IMR-90 (cell line): ENCODE measurements around the gene DGKD. TPM values are rescaled to one million over a fixed set of nuclear protein-coding genes. Genes with fewer than 3 reads are reported as not detected.
A peak's percentile ranks its signal among the peaks of the same experiment; 100 is the strongest.

Experiments used
- ATAC-seq: fragments of 200-7000 bp; cut with Tn5 transposase; 2 replicates; pipeline ENCODE4 v1.9.1; 2020; ENCODE audit warnings: low read depth, mild to moderate bottlenecking, moderate library complexity
- BruUV-seq: library from RNA; stranded (reverse); fragments of 400-500 nt; replicated peaks from 2 replicates; lab custom pipeline; 2021; lab: Mats Ljungman, UMichigan
- CTCF ChIA-PET: fragments of 300-600 bp; formaldehyde crosslinking; extraction: SDS; loops from one replicate; lab custom pipeline; 2021; ENCODE audit warnings: antibody characterized with exemption; lab: Yijun Ruan, JAX
- POLR2A ChIA-PET: fragments of 300-600 bp; sonication (Branson Sonifier 250); formaldehyde crosslinking; loops from one replicate; lab custom pipeline; 2022; ENCODE audit warnings: antibody characterized with exemption; ENCODE audit not compliant: unreplicated experiment; lab: Charles Lee
- DNase-seq: peaks from one replicate; pipeline ENCODE4 v3.0.0; 2013
- H2AFZ ChIP-seq: replicated peaks from 2 replicates; pipeline ENCODE3; 2013; ENCODE audit warnings: low read length, mild to moderate bottlenecking; ENCODE audit not compliant: poor library complexity
- H2AK5ac ChIP-seq: 2 replicates; pipeline ENCODE4 v1.6.1; 2013; ENCODE audit warnings: low read depth, low read length, inconsistent platforms
- H2AK9ac ChIP-seq: replicated peaks from 2 replicates; pipeline ENCODE3; 2013; ENCODE audit warnings: mild to moderate bottlenecking, low read depth, low read length, moderate library complexity; ENCODE audit not compliant: poor library complexity
- H2BK120ac ChIP-seq: 2 replicates; pipeline ENCODE4 v1.6.1; 2013; ENCODE audit warnings: low read depth, low read length, inconsistent platforms
- H2BK15ac ChIP-seq: 3 replicates; pipeline ENCODE4 v1.6.1; 2013; ENCODE audit warnings: low read depth, low read length, inconsistent platforms
- H2BK20ac ChIP-seq: 2 replicates; pipeline ENCODE4 v1.6.1; 2013; ENCODE audit warnings: low read depth, mild to moderate bottlenecking, inconsistent platforms, low read length, moderate library complexity
- H2BK5ac ChIP-seq: 2 replicates; pipeline ENCODE4 v1.6.1; 2013; ENCODE audit warnings: mild to moderate bottlenecking, low read depth, low read length, inconsistent platforms; ENCODE audit not compliant: poor library complexity, severe bottlenecking
- H3K14ac ChIP-seq: replicated peaks from 2 replicates; pipeline ENCODE4 v1.6.1; 2013; ENCODE audit warnings: low read depth, low read length, inconsistent platforms
- H3K18ac ChIP-seq: 2 replicates; pipeline ENCODE4 v1.6.1; 2013; ENCODE audit warnings: low read depth, low read length, control low read depth
- H3K23ac ChIP-seq: 2 replicates; pipeline ENCODE4 v1.6.1; 2013; ENCODE audit warnings: low read depth, low read length, inconsistent platforms
- H3K27ac ChIP-seq: 2 replicates; pipeline ENCODE4 v1.5.1; 2013; ENCODE audit warnings: mild to moderate bottlenecking, control low read depth, low read length; ENCODE audit not compliant: insufficient read depth
- H3K27me3 ChIP-seq: 2 replicates; pipeline ENCODE4 v1.6.1; 2013; ENCODE audit warnings: low read length; ENCODE audit not compliant: control insufficient read depth, insufficient read depth
- H3K36me3 ChIP-seq: 2 replicates; pipeline ENCODE4 v1.6.1; 2013; ENCODE audit warnings: low read length, mixed read lengths; ENCODE audit not compliant: control insufficient read depth, insufficient read depth
- H3K4ac ChIP-seq: 2 replicates; pipeline ENCODE4 v1.6.1; 2013; ENCODE audit warnings: low read depth, low read length, inconsistent platforms
- H3K4me1 ChIP-seq: 2 replicates; pipeline ENCODE4 v1.6.1; 2013; ENCODE audit warnings: low read length, mixed read lengths; ENCODE audit not compliant: control insufficient read depth, insufficient read depth
- H3K4me2 ChIP-seq: 2 replicates; pipeline ENCODE4 v1.6.1; 2013; ENCODE audit warnings: low read depth, mild to moderate bottlenecking, control low read depth, low read length, moderate library complexity
- H3K4me3 ChIP-seq: 2 replicates; pipeline ENCODE4 v1.5.1; 2013; ENCODE audit warnings: low read depth, mild to moderate bottlenecking, control low read depth, low read length, moderate library complexity; ENCODE audit not compliant: insufficient read depth
- H3K56ac ChIP-seq: 2 replicates; pipeline ENCODE4 v1.6.1; 2013; ENCODE audit warnings: low read length, inconsistent platforms; ENCODE audit not compliant: insufficient read depth; ENCODE audit errors: extremely low read depth
- H3K79me1 ChIP-seq, 2 experiments: 2 replicates each; pipeline ENCODE4 v1.6.1; 2013; ENCODE audit warnings: low read length in 2 of 2, inconsistent platforms in 1 of 2, low read depth in 1 of 2
- H3K9ac ChIP-seq: 2 replicates; pipeline ENCODE4 v1.6.1; 2013; ENCODE audit warnings: low read depth, low read length, control low read depth
- H3K9me1 ChIP-seq: 2 replicates; pipeline ENCODE4 v1.6.1; 2013; ENCODE audit warnings: low read length, inconsistent platforms; ENCODE audit not compliant: insufficient read depth
- H3K9me3 ChIP-seq: 2 replicates; pipeline ENCODE4 v1.6.1; 2013; ENCODE audit warnings: low read length; ENCODE audit not compliant: control insufficient read depth, insufficient read depth
- H4K20me1 ChIP-seq: 2 replicates; pipeline ENCODE4 v1.6.1; 2013; ENCODE audit warnings: low read length, inconsistent platforms; ENCODE audit not compliant: insufficient read depth
- H4K5ac ChIP-seq: 2 replicates; pipeline ENCODE4 v1.6.1; 2013; ENCODE audit warnings: mild to moderate bottlenecking, low read depth, low read length, control low read depth
- H4K8ac ChIP-seq, 2 experiments: 2 replicates each; pipeline ENCODE4 v1.6.1; 2013; ENCODE audit warnings: low read depth in 2 of 2, low read length in 2 of 2, control low read depth in 1 of 2, inconsistent platforms in 1 of 2
- H4K91ac ChIP-seq: 2 replicates; pipeline ENCODE4 v1.6.1; 2013; ENCODE audit warnings: low read depth, low read length, inconsistent platforms; ENCODE audit not compliant: insufficient read depth
- BHLHE40 ChIP-seq: fragments of 150-350 bp; IDR thresholded peaks from 2 replicates; pipeline ENCODE4 v1.6.1; 2016; ENCODE audit warnings: mild to moderate bottlenecking, low read depth, low read length
- CEBPB ChIP-seq: IDR thresholded peaks from 2 replicates; pipeline ENCODE4 v1.6.1; 2012; ENCODE audit warnings: low read depth, low read length, improper control_type of control experiment
- CHD1 ChIP-seq: IDR thresholded peaks from 2 replicates; pipeline ENCODE4 v1.6.1; 2012; ENCODE audit warnings: low read depth, low read length, improper control_type of control experiment
- CTCF ChIP-seq: conservative IDR thresholded peaks from 2 replicates; pipeline ENCODE4 v1.5.1; 2012; ENCODE audit warnings: mild to moderate bottlenecking, low read depth, low read length, improper control_type of control experiment
- ELK1 ChIP-seq: fragments of 150-350 bp; IDR thresholded peaks from 2 replicates; pipeline ENCODE4 v1.6.1; 2016; ENCODE audit warnings: low read depth, mild to moderate bottlenecking, low read length, moderate library complexity, borderline replicate concordance
- FOS ChIP-seq: fragments of 150-350 bp; IDR thresholded peaks from 2 replicates; pipeline ENCODE4 v1.6.1; 2016; ENCODE audit warnings: low read depth, low read length
- MAZ ChIP-seq: IDR thresholded peaks from 2 replicates; pipeline ENCODE4 v1.6.1; 2012; ENCODE audit warnings: low read depth, mild to moderate bottlenecking, low read length, improper control_type of control experiment, moderate library complexity, borderline replicate concordance
- NFE2L2 ChIP-seq: fragments of 150-350 bp; IDR thresholded peaks from 2 replicates; pipeline ENCODE4 v1.6.1; 2016; ENCODE audit warnings: low read depth, mild to moderate bottlenecking, low read length
- POLR2A ChIP-seq: IDR thresholded peaks from 2 replicates; pipeline ENCODE4 v1.6.1; 2012; ENCODE audit warnings: mild to moderate bottlenecking, low read depth, low read length
- SMC3 ChIP-seq: fragments of 150-350 bp; IDR thresholded peaks from 2 replicates; pipeline ENCODE4 v1.6.1; 2016; ENCODE audit warnings: low read depth, mild to moderate bottlenecking, antibody characterized with exemption, low read length, moderate library complexity
- USF2 ChIP-seq: fragments of 150-350 bp; IDR thresholded peaks from 2 replicates; pipeline ENCODE4 v1.6.1; 2017; ENCODE audit warnings: mild to moderate bottlenecking, antibody characterized with exemption, low read length, low read depth
- WGBS, 2 experiments: methylation state at CpG; one replicate each; pipeline versions ENCODE4 v1.1.5 to v1.1.7; 2013; ENCODE audit warnings: missing lambda C conversion rate in 2 of 2; ENCODE audit not compliant: insufficient read length in 1 of 2; ENCODE audit errors: extremely low coverage in 2 of 2; 5-methylcytosine and 5-hydroxymethylcytosine counted together
- dilution Hi-C: fragments of 300-500 bp; cut with HindIII; formaldehyde crosslinking; loops from one replicate; pipeline ENCODE4 v1.14.3; 2018; ENCODE audit warnings: low sequenced_read_pairs; ENCODE audit not compliant: unreplicated experiment
- in situ Hi-C: fragments of 300-500 bp; cut with MboI; formaldehyde crosslinking; loops from 3 replicates; pipeline ENCODE4 v1.14.3; 2019; ENCODE audit warnings: low sequenced_read_pairs, inconsistent platforms, mixed read lengths
- intact Hi-C: fragments of 100-400 bp; cut with micrococcal nuclease; formaldehyde crosslinking; loops from 2 replicates; pipeline ENCODE4 v1.10.0; 2022
- polyA plus RNA-seq, 3 experiments: library from polyadenylated mRNA; depleted of rRNA; stranded (reverse); fragments of >200 nt; gene quantifications; 2 replicates each; pipeline ENCODE4 v1.2.3, GENCODE V29; 2012; ENCODE audit warnings: low replicate concordance in 1 of 3
- total RNA-seq: library from RNA; depleted of rRNA; stranded (reverse); fragments of >200 nt; gene quantifications from 2 replicates; pipeline ENCODE4 v1.2.3, GENCODE V29; 2012

Gene DGKD
- total and polyA plus RNA-seq, 2 of the 4 experiments (the other 2 are of a cell fraction): 6.5 to 10.1 TPM

- Histone ChIP-seq H2AK9ac (peak overlapping the region; percentile 73), H4K5ac (peak overlapping the region; percentile 28; the same call in 1 of the 2 replicates), H2BK120ac (peak overlapping the region; percentile 93), H3K36me3 (peaks cover 20% of the 10 kb centered on the region), H3K4me3 (no peak overlapping the region), H2BK5ac (peak overlapping the region; percentile 90), H3K56ac (no peak overlapping the region), H3K4ac (peak overlapping the region; percentile 93), H3K27ac (peak overlapping the region; percentile 42), H2AK5ac (peak overlapping the region; percentile 88), H4K8ac (peak overlapping the region; percentile 38 to 49; a peak in 3 of 4 replicates), H3K23ac (peak overlapping the region; percentile 65), H3K9me3 (no peaks in the 10 kb centered on the region), H3K18ac (peak overlapping the region; percentile 62), H3K27me3 (no peaks in the 10 kb centered on the region), H4K20me1 (no peaks in the 10 kb centered on the region; the same call in 1 of the 2 replicates), H3K9me1 (peaks cover 18% of the 10 kb centered on the region), H3K14ac (peak overlapping the region; percentile 71), H4K91ac (peak overlapping the region; percentile 91), H3K79me1 (peaks cover 0 to 4% of the 10 kb centered on the region in 2 experiments; a peak in 1 of 4 replicates), H3K4me1 (peaks cover 20% of the 10 kb centered on the region), H2AFZ (peak overlapping the region; percentile 54), H3K9ac (no peak overlapping the region), H2BK15ac (peak overlapping the region; percentile 76; the same call in 2 of the 3 replicates), H3K4me2 (no peak overlapping the region), H2BK20ac (peak overlapping the region; percentile 88)
- POLR2A ChIA-PET: interaction anchor here (0.5 to 0.6 kb wide), 2 partner anchors 71 to 78 kb away, joined by 3 to 10 read pairs; no protein-coding TSS in a partner anchor
- in situ Hi-C loops: no loop called here
- DNase-seq: peak; percentile 94
- dilution Hi-C loops: no loop called here
- CTCF ChIA-PET: no interaction called here
- TF ChIP-seq BHLHE40 (no peak), MAZ (no peak), NFE2L2 (no peak), USF2 (no peak), CHD1 (no peak), CTCF (no peak), ELK1 (no peak), FOS (peak; percentile 74), CEBPB (0 out of 2 replicates have a peak, but pooled peaks have one; percentile 8), POLR2A (no peak), SMC3 (no peak)
- BruUV-seq: no TSS peak
- intact Hi-C loops: no loop called here
- peak; percentile 70 for ATAC-seq
- WGBS, 2 experiments: 76% methylated on average over 2 of the region's 4 CpGs; no CpG with 5 or more reads in 1 of the 2 experiments
These were observed 132.7 kb downstream of the DGKD start for GRCh38 chr2:233486778-233487552.
